Measurements from ENCODE around the gene HIKESHI. TPM values are rescaled to one million over a fixed set of nuclear protein-coding genes. Genes with fewer than 3 reads are reported as not detected.
"Not testable (repeated sequence)": the region's sequence is repeated elsewhere in the genome, so short reads cannot be mapped to it uniquely, and the experiment has no call there.

Gene HIKESHI
- total and polyA plus RNA-seq, 8 donors = 28.5 to 67.2 (median 50.3) TPM

DNA sequence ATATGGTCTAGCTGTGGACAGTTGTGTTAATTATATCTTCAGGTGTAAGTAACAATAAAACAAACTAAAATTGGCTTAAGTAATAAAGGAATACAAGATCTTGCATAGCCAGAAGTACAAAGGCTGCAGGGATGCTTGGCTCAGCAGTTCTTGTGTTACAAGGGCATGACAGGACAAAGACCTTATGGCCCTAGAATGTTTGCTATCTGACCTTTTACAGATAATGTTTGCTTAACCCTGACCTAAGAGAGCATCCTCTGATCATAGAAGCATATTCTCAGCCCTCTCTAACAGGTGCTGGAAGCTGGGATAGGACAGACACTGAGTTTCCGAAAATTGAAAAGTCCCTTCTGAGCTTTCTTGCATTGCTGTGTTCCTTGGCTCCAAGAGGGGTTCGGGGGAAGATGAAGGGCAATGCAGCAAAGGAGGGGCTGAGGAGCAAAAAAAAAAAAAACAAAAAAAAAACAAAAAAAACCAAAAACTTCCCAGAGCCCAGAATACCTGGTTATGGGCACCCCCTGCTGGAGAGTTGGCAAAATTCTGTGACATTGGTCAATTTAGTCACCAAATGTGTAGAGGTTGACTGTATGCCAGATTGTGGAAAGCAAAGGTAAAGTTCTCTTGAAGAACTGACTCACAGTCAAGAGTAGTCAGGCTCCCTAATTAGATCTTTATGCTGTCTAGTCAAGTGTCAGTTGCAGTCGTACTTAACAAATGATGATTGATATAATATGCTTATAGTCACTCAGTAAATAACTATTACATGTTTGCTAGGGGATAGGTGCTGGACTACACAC, 10.4 kb upstream of the HIKESHI start:
- TF ChIP-seq, protein P1, sequence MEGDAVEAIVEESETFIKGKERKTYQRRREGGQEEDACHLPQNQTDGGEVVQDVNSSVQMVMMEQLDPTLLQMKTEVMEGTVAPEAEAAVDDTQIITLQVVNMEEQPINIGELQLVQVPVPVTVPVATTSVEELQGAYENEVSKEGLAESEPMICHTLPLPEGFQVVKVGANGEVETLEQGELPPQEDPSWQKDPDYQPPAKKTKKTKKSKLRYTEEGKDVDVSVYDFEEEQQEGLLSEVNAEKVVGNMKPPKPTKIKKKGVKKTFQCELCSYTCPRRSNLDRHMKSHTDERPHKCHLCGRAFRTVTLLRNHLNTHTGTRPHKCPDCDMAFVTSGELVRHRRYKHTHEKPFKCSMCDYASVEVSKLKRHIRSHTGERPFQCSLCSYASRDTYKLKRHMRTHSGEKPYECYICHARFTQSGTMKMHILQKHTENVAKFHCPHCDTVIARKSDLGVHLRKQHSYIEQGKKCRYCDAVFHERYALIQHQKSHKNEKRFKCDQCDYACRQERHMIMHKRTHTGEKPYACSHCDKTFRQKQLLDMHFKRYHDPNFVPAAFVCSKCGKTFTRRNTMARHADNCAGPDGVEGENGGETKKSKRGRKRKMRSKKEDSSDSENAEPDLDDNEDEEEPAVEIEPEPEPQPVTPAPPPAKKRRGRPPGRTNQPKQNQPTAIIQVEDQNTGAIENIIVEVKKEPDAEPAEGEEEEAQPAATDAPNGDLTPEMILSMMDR (IDR thresholded peaks at IDR 0.05) = peak; percentile 48 to 52
- DNase-seq = peak in 1 of 4 donors; percentile 56
- Histone ChIP-seq H3K4me1 (no peaks in the 10 kb centered on the region), H3K4me3 (no peak overlapping the region), H3K36me3 (no peaks in the 10 kb centered on the region), H3K27ac (no peak overlapping the region), H3K27me3 (no peaks in the 10 kb centered on the region), H3K9me3 (no peaks in the 10 kb centered on the region)
- peak; percentile 86 for ATAC-seq
- intact Hi-C loops (cut with DNase I) = no loop called here

DNA sequence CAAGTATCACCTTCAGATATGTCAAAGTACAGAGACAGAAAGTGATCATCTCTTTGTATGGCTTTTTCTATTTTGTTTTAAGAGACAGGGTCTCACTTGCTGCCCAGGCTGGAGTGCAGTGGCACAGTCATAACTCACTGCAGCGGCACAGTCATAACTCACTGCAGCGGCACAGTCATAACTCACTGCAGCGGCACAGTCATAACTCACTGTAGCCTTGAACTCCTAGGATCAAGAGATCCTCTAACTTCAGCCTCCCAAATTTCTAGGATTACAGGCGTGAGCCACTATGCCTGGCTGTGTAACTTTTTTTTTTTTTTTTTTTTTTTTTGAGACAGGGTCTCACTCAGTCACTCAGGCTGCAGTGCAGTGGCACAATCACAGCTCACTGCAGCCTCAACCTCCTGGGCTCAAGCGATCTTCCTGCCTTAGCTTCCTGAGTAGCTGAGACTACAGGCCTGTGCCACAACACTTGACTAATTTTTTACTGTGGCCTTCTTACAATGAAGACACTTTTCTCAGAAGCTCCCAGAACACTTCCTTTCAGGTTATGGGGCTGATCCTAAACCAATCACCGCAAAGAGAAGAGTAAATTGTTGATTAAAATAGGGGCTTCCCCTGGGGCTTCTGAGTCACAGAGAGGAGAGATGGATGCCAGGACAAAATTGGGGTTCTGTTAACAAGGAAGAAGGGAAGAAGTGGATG, 9.0 kb upstream of the HIKESHI start:
- H3K27ac ChIP-seq = no peak overlapping the region
- no peaks in the 10 kb centered on the region for H3K9me3 ChIP-seq
- intact Hi-C loops (cut with DNase I) = no loop called here
- H3K4me1 ChIP-seq = no peaks in the 10 kb centered on the region
- no peak overlapping the region for H3K4me3 ChIP-seq
- ATAC-seq = no peak
- H3K27me3 ChIP-seq = no peaks in the 10 kb centered on the region
- DNase-seq = no peak
- H3K36me3 ChIP-seq = no peaks in the 10 kb centered on the region
- TF ChIP-seq, protein P1 (IDR thresholded peaks at IDR 0.05) = no peak

DNA sequence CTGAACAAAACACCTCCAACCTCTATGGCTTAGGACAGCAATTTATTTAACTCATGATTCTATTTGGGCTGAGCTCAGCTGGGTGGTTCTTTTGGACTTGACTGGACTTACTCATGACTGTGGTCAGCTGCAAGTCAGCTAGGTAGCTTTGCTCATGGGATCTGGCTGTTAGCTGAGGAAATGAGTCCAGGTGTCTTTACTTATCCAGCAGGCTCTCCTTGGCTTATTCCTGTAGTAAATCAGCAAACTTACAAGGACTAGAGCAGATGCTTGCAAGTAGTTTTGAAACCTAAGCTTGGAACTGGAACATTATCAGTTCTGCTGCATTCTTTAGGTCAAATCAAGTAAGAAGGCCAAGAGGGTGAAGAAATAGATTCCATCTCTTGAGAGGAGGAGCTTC, 8.0 kb upstream of the HIKESHI start:
- Histone ChIP-seq H3K4me1 (no peaks in the 10 kb centered on the region), H3K36me3 (no peaks in the 10 kb centered on the region), H3K4me3 (no peak overlapping the region), H3K27ac (no peak overlapping the region), H3K9me3 (no peaks in the 10 kb centered on the region), H3K27me3 (no peaks in the 10 kb centered on the region)
- DNase-seq (no peak), ATAC-seq (no peak)
- TF ChIP-seq, protein P1 (IDR thresholded peaks at IDR 0.05) = no peak
- intact Hi-C loops (cut with DNase I) = no loop called here

DNA sequence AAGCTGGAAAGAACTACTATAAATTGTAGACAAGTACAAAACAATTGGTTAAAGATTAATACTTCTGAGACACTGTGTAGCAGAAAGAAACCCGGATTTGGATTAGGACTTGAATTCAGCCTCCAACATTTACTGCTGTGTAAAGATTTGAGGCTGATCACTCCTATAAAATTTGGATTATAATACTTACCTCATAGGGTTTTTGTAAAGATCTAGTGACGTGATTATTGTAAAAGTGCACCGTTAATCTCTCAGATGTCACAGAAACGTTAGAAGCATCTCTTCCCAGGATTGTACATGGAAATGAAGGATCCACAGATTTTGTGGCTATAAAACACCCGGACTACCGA, 323 bp upstream of the HIKESHI start:
- Histone ChIP-seq H3K27ac (peak overlapping the region in 1 of 2 donors; percentile 82), H3K27me3 (no peaks in the 10 kb centered on the region), H3K4me3 (peak overlapping the region; percentile 72 to 89), H3K36me3 (no peaks in the 10 kb centered on the region), H3K4me1 (peaks cover 0 to 22% of the 10 kb centered on the region in 2 donors), H3K9me3 (no peaks in the 10 kb centered on the region)
- intact Hi-C loops (cut with DNase I) = no loop called here
- TF ChIP-seq, protein P1 (IDR thresholded peaks at IDR 0.05) = no peak
- DNase-seq (no peak), ATAC-seq (no peak)

DNA sequence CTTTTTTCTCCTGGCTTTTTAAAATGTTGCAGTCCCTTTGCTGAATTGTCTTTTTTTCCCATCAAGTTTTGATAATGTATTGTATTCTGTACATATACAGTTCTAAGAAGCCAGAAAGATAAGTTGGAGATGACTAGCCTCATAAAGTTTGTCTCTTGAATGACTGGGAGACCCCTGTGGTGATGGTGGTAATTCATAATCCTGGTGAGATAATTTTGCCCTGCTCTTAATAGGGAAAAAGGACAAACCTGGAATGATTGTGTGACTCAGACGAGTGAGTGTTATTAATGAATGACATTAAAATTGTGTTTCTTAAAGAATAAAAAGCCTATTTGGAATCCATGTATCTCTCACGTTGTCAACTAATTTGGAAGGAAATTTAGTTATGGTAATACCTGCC, 1.2 kb downstream of the HIKESHI start:
- Histone ChIP-seq H3K27ac (peak overlapping the region in 1 of 2 donors; percentile 82), H3K9me3 (no peaks in the 10 kb centered on the region), H3K36me3 (peaks cover 0 to under 1% of the 10 kb centered on the region in 2 donors), H3K27me3 (no peaks in the 10 kb centered on the region), H3K4me1 (peaks cover 0 to 22% of the 10 kb centered on the region in 2 donors), H3K4me3 (peak overlapping the region; percentile 72 to 89)
- no peak for ATAC-seq
- TF ChIP-seq, protein P1 (IDR thresholded peaks at IDR 0.05) = no peak
- intact Hi-C loops (cut with DNase I) = no loop called here
- DNase-seq = no peak

DNA sequence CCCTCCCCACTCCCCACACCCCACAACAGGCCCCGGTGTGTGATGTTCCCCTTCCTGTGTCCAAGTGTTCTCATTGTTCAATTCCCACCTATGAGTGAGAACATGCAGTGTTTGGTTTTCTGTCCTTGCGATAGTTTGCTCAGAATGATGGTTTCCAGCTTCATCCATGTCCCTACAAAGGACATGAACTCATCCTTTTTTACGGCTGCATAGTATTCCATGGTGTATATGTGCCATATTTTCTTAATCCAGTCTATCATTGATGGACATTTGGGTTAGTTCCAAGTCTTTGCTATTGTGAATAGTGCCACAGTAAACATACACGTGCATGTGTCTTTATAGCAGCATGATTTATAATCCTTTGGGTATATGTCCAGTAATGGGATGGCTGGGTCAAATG, 6.7 kb downstream of the HIKESHI start:
- H3K9me3 ChIP-seq; H3K36me3 ChIP-seq; H3K27me3 ChIP-seq; H3K4me3 ChIP-seq; ATAC-seq; H3K27ac ChIP-seq; H3K4me1 ChIP-seq; intact Hi-C loops (cut with DNase I); DNase-seq: not testable (repeated sequence)

Measured in left lung (tissue), 10 donors.